ENCODE measurements around the gene HMOX1. TPM values are rescaled to one million over a fixed set of nuclear protein-coding genes. Genes with fewer than 3 reads are reported as not detected.

The HMOX1 gene
- total RNA-seq, 4 donors from 2014 or later = 11.4 to 131 (median 22.2) TPM

- Histone ChIP-seq H3K36me3 (peaks cover 0 to 23% of the 10 kb centered on the region in 2 donors), H3K27ac (no peak overlapping the region), H3K9me3 (no peaks in the 10 kb centered on the region), H3K27me3 (no peaks in the 10 kb centered on the region), H3K4me3 (no peak overlapping the region), H3K4me1 (peaks cover 5 to 18% of the 10 kb centered on the region in 2 donors)
- in situ Hi-C loops (cut with MboI; ENCODE audit: low sequenced_read_pairs in 4 of 4) = no loop called here
- TF ChIP-seq POLR2A (IDR thresholded peaks at IDR 0.05) (no peak), CTCF (IDR thresholded peaks at IDR 0.05 in 4 of 5, conservative IDR thresholded peaks at IDR 0.05 in 1 of 5) (no peak)
- intact Hi-C loops (cut with DNase I; ENCODE audit: low total_unique reads) = no loop called here
- ATAC-seq = no peak
- no peak for DNase-seq
Observed at GRCh38 chr22:35401863-35402262, 21.0 kb downstream of the HMOX1 start.

GRCh38 chr22:35403356-35403755, 22.5 kb downstream of the HMOX1 start:
- intact Hi-C loops (cut with DNase I; ENCODE audit: low total_unique reads) = no loop called here
- in situ Hi-C loops (cut with MboI; ENCODE audit: low sequenced_read_pairs in 4 of 4) = no loop called here

GRCh38 chr22:35404176-35404575, 23.3 kb downstream of the HMOX1 start:
- TF ChIP-seq CTCF (IDR thresholded peaks at IDR 0.05 in 4 of 5, conservative IDR thresholded peaks at IDR 0.05 in 1 of 5) = no peak
- TF ChIP-seq POLR2A (IDR thresholded peaks at IDR 0.05) = no peak
- no peak overlapping the region for H3K27ac ChIP-seq
- no peaks in the 10 kb centered on the region for H3K27me3 ChIP-seq
- intact Hi-C loops (cut with DNase I; ENCODE audit: low total_unique reads) = no loop called here
- H3K4me3 ChIP-seq = no peak overlapping the region
- peaks cover 3 to 16% of the 10 kb centered on the region in 2 donors for H3K4me1 ChIP-seq
- no peaks in the 10 kb centered on the region for H3K9me3 ChIP-seq
- H3K36me3 ChIP-seq = peaks cover 0 to 43% of the 10 kb centered on the region in 2 donors
- in situ Hi-C loops (cut with MboI; ENCODE audit: low sequenced_read_pairs in 4 of 4) = no loop called here
- no peak for DNase-seq
- ATAC-seq = no peak

More at GRCh38 chr22:35403356-35403755, 22.5 kb downstream of the HMOX1 start:
- Histone ChIP-seq H3K4me1 (peaks cover 5 to 18% of the 10 kb centered on the region in 2 donors), H3K36me3 (peaks cover 0 to 36% of the 10 kb centered on the region in 2 donors), H3K4me3 (no peak overlapping the region), H3K27me3 (no peaks in the 10 kb centered on the region), H3K27ac (no peak overlapping the region), H3K9me3 (no peaks in the 10 kb centered on the region)
- no peak for DNase-seq
- TF ChIP-seq CTCF (IDR thresholded peaks at IDR 0.05 in 4 of 5, conservative IDR thresholded peaks at IDR 0.05 in 1 of 5) (no peak), POLR2A (IDR thresholded peaks at IDR 0.05) (no peak)
- no peak for ATAC-seq

GRCh38 chr22:35406443-35406842, 25.5 kb downstream of the HMOX1 start:
- Histone ChIP-seq H3K4me1 (no peaks in the 10 kb centered on the region), H3K27me3 (no peaks in the 10 kb centered on the region), H3K27ac (no peak overlapping the region), H3K4me3 (no peak overlapping the region), H3K9me3 (no peaks in the 10 kb centered on the region), H3K36me3 (peaks cover 0 to 55% of the 10 kb centered on the region in 2 donors)
- ATAC-seq = no peak
- in situ Hi-C loops (cut with MboI; ENCODE audit: low sequenced_read_pairs in 4 of 4) = no loop called here
- intact Hi-C loops (cut with DNase I; ENCODE audit: low total_unique reads) = no loop called here
- DNase-seq = no peak
- no peak for TF ChIP-seq CTCF (IDR thresholded peaks at IDR 0.05 in 4 of 5, conservative IDR thresholded peaks at IDR 0.05 in 1 of 5)
- TF ChIP-seq POLR2A (IDR thresholded peaks at IDR 0.05) = no peak

- in situ Hi-C loops (cut with MboI; ENCODE audit: low sequenced_read_pairs in 4 of 4) (no loop called here), intact Hi-C loops (cut with DNase I; ENCODE audit: low total_unique reads) (no loop called here)
- DNase-seq = no peak
- no peaks in the 10 kb centered on the region for H3K9me3 ChIP-seq
- H3K27me3 ChIP-seq = no peaks in the 10 kb centered on the region
- no peaks in the 10 kb centered on the region for H3K4me1 ChIP-seq
- ATAC-seq = no peak
- peaks cover 0 to 64% of the 10 kb centered on the region in 2 donors for H3K36me3 ChIP-seq
- H3K4me3 ChIP-seq = no peak overlapping the region
- H3K27ac ChIP-seq = no peak overlapping the region
- TF ChIP-seq POLR2A (IDR thresholded peaks at IDR 0.05) = no peak
- no peak for TF ChIP-seq CTCF (IDR thresholded peaks at IDR 0.05 in 4 of 5, conservative IDR thresholded peaks at IDR 0.05 in 1 of 5)
Observed at GRCh38 chr22:35407362-35407761, 26.5 kb downstream of the HMOX1 start.
